GM12878 (cell line): ENCODE results near the gene PIP4K2A. TPM values are rescaled to one million over a fixed set of nuclear protein-coding genes. Genes with fewer than 3 reads are reported as not detected.

Experiments
- ATAC-seq: fragments of 200-7000 bp; cut with Tn5 transposase; 3 replicates; pipeline ENCODE4 v1.9.1; 2020; ENCODE audit warnings: mild to moderate bottlenecking, moderate library complexity
- BruUV-seq: library from RNA; stranded (reverse); fragments of 400-500 nt; replicated peaks from 2 replicates; lab custom pipeline; 2021; lab: Mats Ljungman, UMichigan
- CTCF ChIA-PET: fragments of 300-600 bp; sonication (Branson Sonifier 250); formaldehyde crosslinking; extraction: SDS; loops from one replicate; lab custom pipeline; 2021; ENCODE audit warnings: inconsistent platforms; lab: Yijun Ruan, JAX
- POLR2A ChIA-PET: fragments of 350-600 bp; formaldehyde crosslinking; extraction: SDS; loops from one replicate; lab custom pipeline; 2021; ENCODE audit warnings: inconsistent platforms; lab: Charles Lee
- RAD21 ChIA-PET: fragments of 300-600 bp; sonication (Branson Sonifier 250); formaldehyde crosslinking; loops from one replicate; lab custom pipeline; 2023; ENCODE audit warnings: antibody characterized with exemption; ENCODE audit not compliant: unreplicated experiment; lab: Charles Lee
- SMC1A ChIA-PET: fragments of 300-600 bp; sonication (Branson Sonifier 250); formaldehyde crosslinking; loops from one replicate; lab custom pipeline; 2023; ENCODE audit not compliant: unreplicated experiment, uncharacterized antibody; lab: Charles Lee
- DNase-seq: peaks from one replicate; pipeline ENCODE4 v3.0.0-alpha.2; 2011; ENCODE audit warnings: low read depth, low spot score
- FAIRE-seq: peaks from 3 replicates; lab custom pipeline; 2011; peaks lifted over from hg19 to GRCh38; lab: Jason Lieb, UNC
- H2AFZ ChIP-seq: 2 replicates; pipeline ENCODE4 v1.6.0; 2011; ENCODE audit warnings: low read depth, low read length, control low read depth; ENCODE audit not compliant: control insufficient read depth
- H3K27ac ChIP-seq: 2 replicates; pipeline ENCODE4 v1.5.1; 2011; ENCODE audit warnings: control low read depth; ENCODE audit not compliant: control insufficient read depth, insufficient read depth
- H3K27me3 ChIP-seq, 2 experiments: replicated peaks in 1 of 2; 2 replicates each; pipeline versions ENCODE4 v1.6.0 to v1.6.1; 2011; ENCODE audit warnings: low read length in 1 of 2; ENCODE audit not compliant: control insufficient read depth in 2 of 2, insufficient read depth in 2 of 2
- H3K36me3 ChIP-seq, 2 experiments: 2 replicates each; pipeline ENCODE4 v1.5.1; 2011; ENCODE audit warnings: low read length in 1 of 2; ENCODE audit not compliant: control insufficient read depth in 2 of 2, insufficient read depth in 2 of 2
- H3K4me1 ChIP-seq: 2 replicates; pipeline ENCODE4 v1.6.1; 2011; ENCODE audit warnings: mild to moderate bottlenecking, low read length, moderate library complexity, mixed read lengths; ENCODE audit not compliant: control insufficient read depth, insufficient read depth
- H3K4me2 ChIP-seq: 2 replicates; pipeline ENCODE4 v1.6.0; 2011; ENCODE audit warnings: control low read depth; ENCODE audit not compliant: control insufficient read depth, insufficient read depth
- H3K4me3 ChIP-seq: fragments of 200-600 bp; sonication (generic); 2 replicates; pipeline ENCODE4 v1.5.1; 2016
- H3K79me2 ChIP-seq: 2 replicates; pipeline ENCODE4 v1.6.0; 2011; ENCODE audit warnings: low read length; ENCODE audit not compliant: control insufficient read depth, insufficient read depth
- H3K9ac ChIP-seq: 2 replicates; pipeline ENCODE4 v1.8.0; 2011; ENCODE audit warnings: low read length, control low read depth, mixed read lengths; ENCODE audit not compliant: control insufficient read depth, insufficient read depth
- H3K9me3 ChIP-seq: replicated peaks from 3 replicates; pipeline ENCODE4 v1.5.1; 2011; ENCODE audit warnings: mild to moderate bottlenecking, low read length; ENCODE audit not compliant: control insufficient read depth, insufficient read depth
- H4K20me1 ChIP-seq: 2 replicates; pipeline ENCODE4 v1.6.0; 2011; ENCODE audit not compliant: control insufficient read depth, insufficient read depth
- BRCA1 ChIP-seq: IDR thresholded peaks from 2 replicates; pipeline ENCODE4 v1.6.1; 2011; ENCODE audit warnings: low read depth, low read length, improper control_type of control experiment
- CHD1 ChIP-seq: IDR thresholded peaks from 2 replicates; pipeline ENCODE4 v1.6.1; 2012; ENCODE audit warnings: low read depth, low read length, improper control_type of control experiment
- MEF2B ChIP-seq: fragments of 450-650 bp; IDR thresholded peaks from 2 replicates; pipeline ENCODE4 v1.6.1; 2018; ENCODE audit warnings: mild to moderate bottlenecking, moderate library complexity; ENCODE audit not compliant: partially characterized antibody, poor library complexity, severe bottlenecking
- SRF ChIP-seq, 2 experiments: IDR thresholded peaks; 2 replicates each; pipeline ENCODE4 v1.6.1; 2011; ENCODE audit warnings: low read depth in 2 of 2, low read length in 2 of 2, mild to moderate bottlenecking in 1 of 2, moderate library complexity in 1 of 2
- TAF1 ChIP-seq: IDR thresholded peaks from 2 replicates; pipeline ENCODE4 v1.6.1; 2011; ENCODE audit warnings: mild to moderate bottlenecking, low read depth, low read length, borderline replicate concordance
- ZBTB33 ChIP-seq: fragments of 450-650 bp; IDR thresholded peaks from 2 replicates; pipeline ENCODE4 v1.6.1; 2017; ENCODE audit warnings: mild to moderate bottlenecking
- WGBS: methylation state at CpG from one replicate; pipeline ENCODE4 v1.1.6; 2016; ENCODE audit warnings: low lambda C conversion rate; ENCODE audit not compliant: insufficient replicate concordance, insufficient coverage; ENCODE audit errors: missing lambda C conversion rate; 5-methylcytosine and 5-hydroxymethylcytosine counted together
- in situ Hi-C: fragments of 300-500 bp; cut with MboI; formaldehyde crosslinking; loops from 9 replicates; pipeline ENCODE4 v1.14.3; 2018; ENCODE audit warnings: mixed read lengths
- intact Hi-C: fragments of 100-400 bp; cut with micrococcal nuclease; formaldehyde crosslinking; loops from one replicate; pipeline ENCODE4 v1.14.2; 2022; ENCODE audit not compliant: unreplicated experiment
- polyA plus RNA-seq, 11 experiments: library from polyadenylated mRNA; depleted of rRNA in 4 of 11; unstranded in 6 of 11; stranded (reverse) in 5 of 11; fragments of >200 nt; fragmentation: Nextera tagmentation in 4 of 11; fragmentation: Illumina TruSeq in 1 of 11; extraction: Ambion mirVana in 4 of 11; extraction: Trizol in 1 of 11; gene quantifications; 1 replicate in 1 of 11; 2 replicates in 10 of 11; pipeline versions ENCODE4 v1.2.1 to v1.2.3, GENCODE V29; 2011 to 2016; ENCODE audit warnings: inconsistent platforms in 2 of 11, missing spikeins in 2 of 11, low read depth in 1 of 11
- total RNA-seq, 4 experiments: library from RNA; depleted of rRNA in 3 of 4; stranded (reverse); fragments of >200 nt in 3 of 4; fragmentation: Illumina TruSeq in 1 of 4; extraction: Trizol in 1 of 4; gene quantifications; 2 replicates each; pipeline versions ENCODE4 v1.2.1 to v1.2.3, GENCODE V29; 2013 to 2021

PIP4K2A gene
- total and polyA plus RNA-seq, 10 of the 15 experiments (the other 5 are each of a cell fraction or from before 2014, with no cell fraction given), result 54.3 to 139 (median 84.4) TPM

- Histone ChIP-seq H3K9me3 (no peaks in the 10 kb centered on the region), H3K4me1 (no peaks in the 10 kb centered on the region), H3K36me3 (peaks cover 11 to 17% of the 10 kb centered on the region in 2 experiments; a peak in 3 of 4 replicates), H3K4me3 (no peak overlapping the region), H3K27me3 (no peaks in the 10 kb centered on the region), H2AFZ (no peak overlapping the region), H3K79me2 (no peaks in the 10 kb centered on the region), H3K27ac (no peak overlapping the region), H3K9ac (no peak overlapping the region), H3K4me2 (no peak overlapping the region), H4K20me1 (no peaks in the 10 kb centered on the region)
- no peak for TF ChIP-seq ZBTB33
- TF ChIP-seq TAF1, result no peak
- no peak for TF ChIP-seq SRF (IDR thresholded peaks at IDR 0.05; ENCODE audit: low read depth in 2 of 2, low read length in 2 of 2)
- no peak for TF ChIP-seq MEF2B
- TF ChIP-seq CHD1, result no peak
- TF ChIP-seq BRCA1, result no peak
- POLR2A ChIA-PET, result interaction anchor here (0.7 kb wide), 1 partner anchor 1007 kb away, joined by 8 read pairs; no protein-coding TSS in a partner anchor
- intact Hi-C loops, result no loop called here
- FAIRE-seq, result no peak
- RAD21 ChIA-PET, result interaction anchor here (0.7 kb wide), 1 partner anchor 443 kb away, joined by 5 read pairs; no protein-coding TSS in a partner anchor
- in situ Hi-C loops, result no loop called here
- DNase-seq, result no peak
- SMC1A ChIA-PET, result interaction anchor here (1.2 kb wide), 1 partner anchor 453 kb away, joined by 3 read pairs; no protein-coding TSS in a partner anchor
- ATAC-seq, result no peak
- CTCF ChIA-PET, result interaction anchor here (0.8 kb wide), 1 partner anchor 282 kb away, joined by 3 read pairs; no protein-coding TSS in a partner anchor
- BruUV-seq, result no TSS peak
- WGBS, result 97% methylated on average over 8 of the region's 8 CpGs
Measured at GRCh38 chr10:22536620-22537019, 177.8 kb downstream of the PIP4K2A start.
